ENCODE measurements around the gene KIF22.

The KIF22 gene

GRCh38 chr16:29841631-29842030, 51.1 kb downstream of the KIF22 start:
- no peak for DNase-seq (ENCODE audit: low read depth)

GRCh38 chr16:29842732-29843346, 52.3 kb downstream of the KIF22 start:
- DNase-seq (ENCODE audit: low read depth) = no peak

GRCh38 chr16:29843931-29844330, 53.4 kb downstream of the KIF22 start:
- no peak for DNase-seq (ENCODE audit: low read depth)

- no peak for DNase-seq (ENCODE audit: low read depth)
Observed at GRCh38 chr16:29844575-29845331, 54.2 kb downstream of the KIF22 start.

GRCh38 chr16:29845656-29846055, 55.1 kb downstream of the KIF22 start:
- no peak for DNase-seq (ENCODE audit: low read depth)

- DNase-seq (ENCODE audit: low read depth) = peak; percentile 70
Observed at GRCh38 chr16:29848420-29849297, 58.1 kb downstream of the KIF22 start.

- DNase-seq (ENCODE audit: low read depth) = no peak
Observed at GRCh38 chr16:29849505-29849904, 59.0 kb downstream of the KIF22 start.

GRCh38 chr16:29850998-29851397, 60.4 kb downstream of the KIF22 start:
- DNase-seq (ENCODE audit: low read depth) = no peak

GRCh38 chr16:29852654-29853053, 62.1 kb downstream of the KIF22 start:
- no peak for DNase-seq (ENCODE audit: low read depth)

GRCh38 chr16:29854520-29855100, 64.1 kb downstream of the KIF22 start:
- no peak for DNase-seq (ENCODE audit: low read depth)

Data from activated gamma-delta T cell treated with anti-CD3 and anti-CD28 coated beads, Interleukin-2, amount 50 U/mL, for 16 hours (primary cell).